Activated naive CD8-positive, alpha-beta T cell treated with anti-CD3 and anti-CD28 coated beads, Interleukin-2, amount 50 U/mL, for 24 hours (primary cell): ENCODE measurements around the gene G6PC2.
"Not testable (repeated sequence)": the region's sequence is repeated elsewhere in the genome, so short reads cannot be mapped to it uniquely, and the experiment has no call there.

Source experiments
- ATAC-seq: fragments of 150-1000 bp; cut with Tn5 transposase; one replicate; pipeline ENCODE4 v1.10.0; 2021
- DNase-seq: peaks from one replicate; pipeline ENCODE4 v3.0.0; 2021
- H3K27ac Mint-ChIP-seq: one replicate; pipeline ENCODE4 v1.8.0; 2021; ENCODE audit warnings: mild to moderate bottlenecking, mixed read lengths
- H3K27me3 Mint-ChIP-seq: one replicate; pipeline ENCODE4 v1.8.0; 2021; ENCODE audit warnings: mixed read lengths
- H3K36me3 Mint-ChIP-seq: one replicate; pipeline ENCODE4 v1.8.0; 2021; ENCODE audit warnings: low read depth, mixed read lengths
- H3K4me1 Mint-ChIP-seq: one replicate; pipeline ENCODE4 v1.8.0; 2021; ENCODE audit warnings: mixed read lengths
- H3K4me3 Mint-ChIP-seq: one replicate; pipeline ENCODE4 v1.8.0; 2021; ENCODE audit warnings: mild to moderate bottlenecking, moderate library complexity, mixed read lengths
- H3K9me3 Mint-ChIP-seq: one replicate; pipeline ENCODE4 v1.8.0; 2021; ENCODE audit warnings: mixed read lengths

Gene G6PC2

GRCh38 chr2:168920504-168921157 is 19.5 kb downstream of the G6PC2 start:
- Mint-ChIP-seq H3K4me3 (no peak overlapping the region), H3K9me3 (no peaks in the 10 kb centered on the region), H3K27me3 (peaks cover 11% of the 10 kb centered on the region), H3K4me1 (peaks cover 6% of the 10 kb centered on the region), H3K27ac (no peak overlapping the region), H3K36me3 (no peaks in the 10 kb centered on the region)
- ATAC-seq (no peak), DNase-seq (no peak)

GRCh38 chr2:168926621-168927386 is 25.7 kb downstream of the G6PC2 start:
- Mint-ChIP-seq H3K4me1 (no peaks in the 10 kb centered on the region), H3K27ac (no peak overlapping the region), H3K36me3 (no peaks in the 10 kb centered on the region), H3K9me3 (no peaks in the 10 kb centered on the region), H3K4me3 (no peak overlapping the region), H3K27me3 (peaks cover 8% of the 10 kb centered on the region)
- ATAC-seq (no peak), DNase-seq (no peak)

DNA sequence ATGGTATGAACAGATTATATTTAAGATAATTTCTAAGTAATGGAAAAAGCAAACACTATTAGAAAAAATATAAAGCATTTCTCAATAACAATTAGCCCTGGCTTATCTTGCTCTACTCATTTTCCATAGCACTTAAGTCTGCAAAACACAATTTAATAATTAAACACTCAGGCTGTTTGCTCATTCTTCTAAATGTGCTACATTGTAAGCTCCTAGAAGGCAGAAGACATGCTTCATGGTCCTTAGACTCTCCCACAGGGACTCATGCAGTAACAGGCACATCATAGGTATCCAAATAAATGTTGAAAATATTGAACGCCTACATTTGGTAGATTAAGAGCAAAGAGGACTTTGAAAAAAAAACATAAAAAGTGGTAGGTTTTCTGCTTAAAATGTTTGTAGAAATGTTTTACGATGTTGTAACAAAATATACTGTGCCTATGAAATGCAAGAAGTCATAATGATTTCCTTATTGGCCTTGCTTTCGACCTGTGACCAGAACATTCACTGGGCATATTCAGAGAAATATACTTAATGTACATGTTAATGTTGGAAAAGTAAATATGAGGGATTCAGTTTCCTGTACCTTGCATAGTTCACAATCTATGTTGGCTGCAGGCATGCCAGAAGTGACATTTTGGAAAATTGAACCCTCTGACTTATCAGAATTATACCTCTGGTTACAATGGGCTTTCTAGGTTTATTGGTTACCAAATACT is 27.2 kb downstream of the G6PC2 start:
- ATAC-seq (no peak), DNase-seq (no peak)
- Mint-ChIP-seq H3K4me1 (no peaks in the 10 kb centered on the region), H3K4me3 (no peak overlapping the region), H3K36me3 (no peaks in the 10 kb centered on the region), H3K9me3 (no peaks in the 10 kb centered on the region), H3K27ac (no peak overlapping the region), H3K27me3 (peaks cover 8% of the 10 kb centered on the region)

DNA sequence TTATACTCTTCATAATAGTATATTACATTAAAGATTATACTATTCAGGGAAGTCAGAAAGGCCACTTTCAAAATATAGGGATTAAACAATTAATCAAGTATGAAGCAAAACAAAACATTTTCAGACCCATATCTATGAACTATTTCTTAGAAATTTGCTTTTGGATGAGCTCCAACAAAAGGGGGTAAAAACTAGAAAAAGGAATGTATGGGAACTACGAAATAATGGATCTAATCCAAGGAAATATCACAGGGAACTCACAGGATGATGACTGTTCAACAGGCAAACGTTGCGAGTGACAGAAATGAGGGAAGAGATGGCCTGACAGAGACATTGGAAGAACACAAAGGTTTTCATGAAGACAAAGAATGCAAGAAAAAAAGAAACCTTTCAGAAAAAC is 27.9 kb downstream of the G6PC2 start:
- H3K27ac Mint-ChIP-seq = no peak overlapping the region
- H3K9me3 Mint-ChIP-seq = no peaks in the 10 kb centered on the region
- no peaks in the 10 kb centered on the region for H3K4me1 Mint-ChIP-seq
- H3K36me3 Mint-ChIP-seq = no peaks in the 10 kb centered on the region
- DNase-seq (no peak), ATAC-seq (no peak)
- H3K4me3 Mint-ChIP-seq = no peak overlapping the region
- peaks cover 8% of the 10 kb centered on the region for H3K27me3 Mint-ChIP-seq

DNA sequence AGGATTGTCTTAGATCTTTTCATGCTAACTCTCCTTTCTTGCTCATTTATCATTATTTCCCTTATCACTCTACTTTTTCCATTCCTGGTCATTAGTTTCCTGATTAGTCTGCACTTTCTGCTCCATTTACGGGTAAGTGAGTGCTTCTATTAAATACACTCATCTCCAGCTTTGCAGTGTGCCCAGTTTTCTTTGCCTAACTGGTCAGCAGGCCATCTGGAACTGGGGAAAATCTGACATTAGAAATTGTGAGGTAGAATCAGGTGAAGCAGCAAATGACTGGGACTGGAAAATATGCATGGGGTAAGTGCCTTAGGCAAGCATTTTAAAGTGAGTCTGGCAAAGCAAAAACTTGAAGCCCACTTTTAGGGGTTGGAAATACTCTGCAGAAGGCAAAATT is 29.2 kb downstream of the G6PC2 start:
- no peaks in the 10 kb centered on the region for H3K9me3 Mint-ChIP-seq
- DNase-seq (no peak), ATAC-seq (no peak)
- no peaks in the 10 kb centered on the region for H3K36me3 Mint-ChIP-seq
- no peak overlapping the region for H3K4me3 Mint-ChIP-seq
- no peaks in the 10 kb centered on the region for H3K4me1 Mint-ChIP-seq
- H3K27me3 Mint-ChIP-seq = peaks cover 12% of the 10 kb centered on the region
- no peak overlapping the region for H3K27ac Mint-ChIP-seq

DNA sequence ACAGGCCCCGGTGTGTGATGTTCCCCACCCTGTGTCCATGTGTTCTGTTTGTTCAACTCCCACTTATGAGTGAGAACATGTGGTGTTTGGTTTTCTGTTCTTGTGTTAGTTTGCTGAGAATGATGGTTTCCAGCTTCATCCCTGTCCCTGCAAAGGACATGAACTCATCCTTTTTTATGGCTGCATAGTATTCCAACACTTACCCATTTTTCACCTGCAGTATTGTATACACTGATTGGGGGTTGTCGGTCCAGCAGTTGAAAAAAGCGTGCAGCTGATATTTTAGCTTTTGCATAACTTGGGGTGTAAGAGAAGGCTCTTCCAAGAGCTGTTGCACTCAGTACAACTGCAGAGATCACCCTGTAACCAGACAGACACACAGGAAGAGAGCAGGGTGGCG is 31.1 kb downstream of the G6PC2 start:
- not testable (repeated sequence) for H3K4me3 Mint-ChIP-seq, DNase-seq, H3K9me3 Mint-ChIP-seq, H3K4me1 Mint-ChIP-seq, H3K27ac Mint-ChIP-seq, H3K36me3 Mint-ChIP-seq, ATAC-seq
- peaks cover 10% of the 10 kb centered on the region for H3K27me3 Mint-ChIP-seq

DNA sequence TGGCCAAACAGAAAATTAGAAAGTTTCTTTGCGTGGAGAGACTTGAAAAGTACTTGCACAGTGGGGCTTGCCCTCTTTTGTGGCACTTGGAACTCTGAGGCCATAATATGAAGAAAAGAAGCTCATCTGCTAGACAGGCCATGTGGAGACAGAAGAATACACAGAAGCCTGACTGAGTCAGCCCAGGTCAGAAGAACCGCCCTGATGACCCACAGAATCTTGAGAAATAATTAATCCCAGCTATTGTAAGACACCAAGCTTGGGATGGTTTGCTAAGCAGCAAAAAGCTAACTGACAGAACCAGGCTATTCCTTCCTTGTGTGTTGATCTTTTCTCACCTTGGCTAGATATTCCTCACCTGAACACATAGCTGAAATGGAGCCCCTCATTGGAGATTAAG is 33.7 kb downstream of the G6PC2 start:
- no peak overlapping the region for H3K4me3 Mint-ChIP-seq
- H3K36me3 Mint-ChIP-seq = no peaks in the 10 kb centered on the region
- no peaks in the 10 kb centered on the region for H3K4me1 Mint-ChIP-seq
- H3K27me3 Mint-ChIP-seq = peaks cover 6% of the 10 kb centered on the region
- DNase-seq = no peak
- no peaks in the 10 kb centered on the region for H3K9me3 Mint-ChIP-seq
- no peak for ATAC-seq
- H3K27ac Mint-ChIP-seq = no peak overlapping the region

GRCh38 chr2:168935810-168936581 is 34.9 kb downstream of the G6PC2 start:
- Mint-ChIP-seq H3K27ac (no peak overlapping the region), H3K4me1 (no peaks in the 10 kb centered on the region), H3K27me3 (peaks cover 6% of the 10 kb centered on the region), H3K4me3 (no peak overlapping the region), H3K9me3 (no peaks in the 10 kb centered on the region), H3K36me3 (no peaks in the 10 kb centered on the region)
- ATAC-seq (no peak), DNase-seq (no peak)

DNA sequence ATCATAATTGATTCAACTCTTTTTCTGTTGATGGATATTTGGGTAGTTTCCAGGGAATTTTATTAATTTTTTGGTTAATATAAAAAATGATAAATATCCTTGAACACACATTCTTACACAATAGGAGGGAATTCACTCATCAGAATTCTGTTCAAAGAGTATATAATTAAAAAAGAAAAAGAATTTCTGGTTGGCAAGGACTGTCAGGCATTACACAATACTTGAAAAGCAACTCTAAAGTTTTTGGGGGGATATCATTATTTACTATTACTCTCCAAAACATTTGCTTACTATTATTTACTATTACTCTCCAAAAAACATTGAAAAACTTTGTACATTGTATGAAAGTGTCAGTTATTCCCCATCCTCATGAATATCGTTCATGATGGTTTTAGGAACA is 38.0 kb downstream of the G6PC2 start:
- Mint-ChIP-seq H3K27me3 (peaks cover 4% of the 10 kb centered on the region), H3K36me3 (no peaks in the 10 kb centered on the region), H3K4me1 (no peaks in the 10 kb centered on the region), H3K27ac (no peak overlapping the region), H3K9me3 (no peaks in the 10 kb centered on the region), H3K4me3 (no peak overlapping the region)
- DNase-seq (no peak), ATAC-seq (no peak)

DNA sequence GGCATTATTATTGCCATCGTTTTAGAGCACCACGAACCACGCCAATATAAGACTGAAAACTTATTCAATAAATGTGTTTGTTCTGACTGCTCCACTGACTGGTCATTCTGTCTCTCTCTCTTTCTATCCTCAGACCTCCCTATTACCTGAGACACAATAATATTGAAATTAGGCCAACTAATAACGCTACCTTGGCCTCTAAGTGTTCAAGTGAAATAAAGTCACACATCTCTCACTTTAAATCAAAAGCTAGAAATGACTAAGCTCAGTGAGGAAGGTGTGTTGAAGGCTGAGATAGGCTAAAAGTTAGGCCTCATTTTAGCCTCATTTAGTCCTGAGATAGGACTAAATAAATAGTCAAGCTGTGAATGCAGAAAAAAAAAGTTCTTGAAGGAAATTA is 38.8 kb downstream of the G6PC2 start:
- no peak for ATAC-seq
- Mint-ChIP-seq H3K27ac (no peak overlapping the region), H3K4me1 (no peaks in the 10 kb centered on the region), H3K36me3 (no peaks in the 10 kb centered on the region), H3K27me3 (peaks cover under 1% of the 10 kb centered on the region), H3K9me3 (no peaks in the 10 kb centered on the region), H3K4me3 (no peak overlapping the region)
- DNase-seq = no peak

GRCh38 chr2:168941297-168941696 is 40.2 kb downstream of the G6PC2 start:
- Mint-ChIP-seq H3K4me3 (no peak overlapping the region), H3K36me3 (no peaks in the 10 kb centered on the region), H3K4me1 (no peaks in the 10 kb centered on the region), H3K9me3 (no peaks in the 10 kb centered on the region), H3K27ac (no peak overlapping the region), H3K27me3 (peaks cover 2% of the 10 kb centered on the region)
- DNase-seq (no peak), ATAC-seq (no peak)

DNA sequence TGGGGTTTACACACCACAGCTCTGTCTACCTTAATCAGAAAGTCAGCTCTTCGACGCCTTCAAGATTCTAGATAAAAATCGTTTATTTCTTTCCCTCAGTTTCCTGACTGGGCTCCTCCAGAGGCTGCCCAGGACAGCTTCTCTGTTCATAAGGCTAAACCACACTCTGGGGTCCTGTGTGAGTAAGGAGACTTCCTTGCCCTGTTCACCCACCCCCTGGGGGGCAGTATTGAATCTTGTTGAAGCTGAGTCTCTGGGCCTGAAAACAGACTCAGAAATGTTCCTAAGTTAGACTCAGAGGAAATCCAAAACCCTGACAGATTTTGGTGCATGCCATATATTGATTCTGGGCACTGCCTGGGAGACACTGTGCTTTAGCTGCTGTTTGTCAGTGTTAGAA is 43.0 kb downstream of the G6PC2 start:
- Mint-ChIP-seq H3K9me3 (no peaks in the 10 kb centered on the region), H3K4me3 (no peak overlapping the region), H3K27me3 (peaks cover 2% of the 10 kb centered on the region), H3K36me3 (no peaks in the 10 kb centered on the region), H3K27ac (no peak overlapping the region), H3K4me1 (no peaks in the 10 kb centered on the region)
- ATAC-seq = no peak
- no peak for DNase-seq

DNA sequence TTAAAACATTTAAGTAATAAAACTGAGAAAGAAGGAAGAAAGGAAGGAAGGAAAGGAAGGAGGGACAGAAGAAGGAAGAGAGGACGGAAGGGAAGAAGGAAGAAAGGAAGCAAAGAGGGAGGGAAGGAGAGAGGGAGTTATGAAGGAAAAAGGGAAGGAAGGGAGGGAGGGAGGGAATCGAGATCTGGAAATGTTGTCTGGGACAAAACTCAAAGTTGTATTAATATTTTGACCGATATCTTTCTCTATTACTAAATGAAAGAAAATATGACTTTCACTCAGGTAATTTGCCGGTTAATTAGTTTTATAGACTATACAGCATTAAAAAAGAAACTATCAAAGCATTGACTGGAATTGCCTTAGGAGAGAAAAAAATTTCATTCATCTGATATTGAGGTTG is 44.4 kb downstream of the G6PC2 start:
- ATAC-seq (no peak), DNase-seq (no peak)
- H3K9me3 Mint-ChIP-seq = no peaks in the 10 kb centered on the region
- no peaks in the 10 kb centered on the region for H3K36me3 Mint-ChIP-seq
- H3K4me3 Mint-ChIP-seq = no peak overlapping the region
- no peak overlapping the region for H3K27ac Mint-ChIP-seq
- no peaks in the 10 kb centered on the region for H3K4me1 Mint-ChIP-seq
- H3K27me3 Mint-ChIP-seq = peaks cover 2% of the 10 kb centered on the region

DNA sequence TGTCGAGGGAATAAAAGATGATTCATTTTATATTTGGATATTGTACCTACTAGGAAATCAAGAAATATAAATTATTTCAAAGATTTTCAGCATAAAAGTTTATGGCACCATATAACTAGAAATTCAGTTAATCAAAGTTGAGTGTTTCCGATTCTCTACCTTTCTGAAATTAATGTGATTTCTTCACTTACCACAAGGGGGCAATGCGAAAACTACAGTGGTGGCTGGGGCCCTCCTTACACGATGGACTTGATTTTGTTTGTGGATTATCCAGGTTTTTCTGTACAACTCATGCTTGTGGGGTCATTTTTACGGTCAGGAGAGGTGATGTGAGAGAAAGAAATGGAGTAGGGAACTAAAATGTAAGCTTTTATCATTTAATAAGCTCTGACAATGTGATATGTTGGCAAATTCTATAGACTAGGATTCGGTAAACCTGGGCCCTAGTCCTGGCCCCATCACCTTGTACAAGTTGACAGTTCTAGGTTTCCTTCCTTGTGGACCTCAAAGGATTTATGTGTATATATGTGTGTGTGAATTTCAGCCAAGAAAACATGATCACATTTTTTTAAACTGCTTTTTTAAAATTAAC is 47.6 kb downstream of the G6PC2 start:
- no peaks in the 10 kb centered on the region for H3K36me3 Mint-ChIP-seq
- H3K27ac Mint-ChIP-seq = no peak overlapping the region
- H3K4me3 Mint-ChIP-seq = no peak overlapping the region
- no peak for DNase-seq
- peaks cover 2% of the 10 kb centered on the region for H3K27me3 Mint-ChIP-seq
- ATAC-seq = no peak
- H3K9me3 Mint-ChIP-seq = peaks cover 19% of the 10 kb centered on the region
- no peaks in the 10 kb centered on the region for H3K4me1 Mint-ChIP-seq
